ENCODE data around the gene DDN. TPM values are rescaled to one million over a fixed set of nuclear protein-coding genes. Genes with fewer than 3 reads are reported as not detected.
A peak's percentile ranks its signal among the peaks of the same experiment; 100 is the strongest.

DDN gene
- total RNA-seq, 4 donors from 2014 or later, result 0.27 to 0.28 TPM; not detected in 2

DNA sequence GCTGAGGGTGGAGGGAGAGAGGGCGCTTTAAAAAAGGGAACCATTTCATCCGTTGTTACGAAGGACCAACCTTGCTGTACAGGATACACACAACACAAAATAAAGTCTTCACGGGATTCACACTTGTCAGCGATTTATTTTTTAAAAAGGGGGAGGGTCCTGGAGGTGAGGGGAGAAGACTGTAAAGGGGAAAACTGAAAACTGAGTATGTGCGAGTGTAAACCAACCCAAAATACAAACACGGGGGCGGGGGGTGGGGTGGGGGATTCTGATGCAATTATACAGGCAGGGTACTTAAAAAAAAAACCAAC is 19.9 kb upstream of the DDN start:
- H3K27ac ChIP-seq, result peak overlapping the region; percentile 80 to 95 (median 92)
- peaks cover 0 to 21% (median 2%) of the 10 kb centered on the region in 4 donors for H3K4me1 ChIP-seq
- H3K27me3 ChIP-seq, result no peaks in the 10 kb centered on the region
- H3K9me3 ChIP-seq, result no peaks in the 10 kb centered on the region
- peaks cover 0 to 31% (median 0%) of the 10 kb centered on the region in 3 donors for H3K36me3 ChIP-seq
- DNase-seq, result no peak
- TF ChIP-seq POLR2A (IDR thresholded peaks at IDR 0.05), result no peak
- TF ChIP-seq, protein P1, sequence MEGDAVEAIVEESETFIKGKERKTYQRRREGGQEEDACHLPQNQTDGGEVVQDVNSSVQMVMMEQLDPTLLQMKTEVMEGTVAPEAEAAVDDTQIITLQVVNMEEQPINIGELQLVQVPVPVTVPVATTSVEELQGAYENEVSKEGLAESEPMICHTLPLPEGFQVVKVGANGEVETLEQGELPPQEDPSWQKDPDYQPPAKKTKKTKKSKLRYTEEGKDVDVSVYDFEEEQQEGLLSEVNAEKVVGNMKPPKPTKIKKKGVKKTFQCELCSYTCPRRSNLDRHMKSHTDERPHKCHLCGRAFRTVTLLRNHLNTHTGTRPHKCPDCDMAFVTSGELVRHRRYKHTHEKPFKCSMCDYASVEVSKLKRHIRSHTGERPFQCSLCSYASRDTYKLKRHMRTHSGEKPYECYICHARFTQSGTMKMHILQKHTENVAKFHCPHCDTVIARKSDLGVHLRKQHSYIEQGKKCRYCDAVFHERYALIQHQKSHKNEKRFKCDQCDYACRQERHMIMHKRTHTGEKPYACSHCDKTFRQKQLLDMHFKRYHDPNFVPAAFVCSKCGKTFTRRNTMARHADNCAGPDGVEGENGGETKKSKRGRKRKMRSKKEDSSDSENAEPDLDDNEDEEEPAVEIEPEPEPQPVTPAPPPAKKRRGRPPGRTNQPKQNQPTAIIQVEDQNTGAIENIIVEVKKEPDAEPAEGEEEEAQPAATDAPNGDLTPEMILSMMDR (IDR thresholded peaks at IDR 0.05), result no peak
- peak overlapping the region; percentile 57 to 89 (median 79) for H3K4me3 ChIP-seq

DNA sequence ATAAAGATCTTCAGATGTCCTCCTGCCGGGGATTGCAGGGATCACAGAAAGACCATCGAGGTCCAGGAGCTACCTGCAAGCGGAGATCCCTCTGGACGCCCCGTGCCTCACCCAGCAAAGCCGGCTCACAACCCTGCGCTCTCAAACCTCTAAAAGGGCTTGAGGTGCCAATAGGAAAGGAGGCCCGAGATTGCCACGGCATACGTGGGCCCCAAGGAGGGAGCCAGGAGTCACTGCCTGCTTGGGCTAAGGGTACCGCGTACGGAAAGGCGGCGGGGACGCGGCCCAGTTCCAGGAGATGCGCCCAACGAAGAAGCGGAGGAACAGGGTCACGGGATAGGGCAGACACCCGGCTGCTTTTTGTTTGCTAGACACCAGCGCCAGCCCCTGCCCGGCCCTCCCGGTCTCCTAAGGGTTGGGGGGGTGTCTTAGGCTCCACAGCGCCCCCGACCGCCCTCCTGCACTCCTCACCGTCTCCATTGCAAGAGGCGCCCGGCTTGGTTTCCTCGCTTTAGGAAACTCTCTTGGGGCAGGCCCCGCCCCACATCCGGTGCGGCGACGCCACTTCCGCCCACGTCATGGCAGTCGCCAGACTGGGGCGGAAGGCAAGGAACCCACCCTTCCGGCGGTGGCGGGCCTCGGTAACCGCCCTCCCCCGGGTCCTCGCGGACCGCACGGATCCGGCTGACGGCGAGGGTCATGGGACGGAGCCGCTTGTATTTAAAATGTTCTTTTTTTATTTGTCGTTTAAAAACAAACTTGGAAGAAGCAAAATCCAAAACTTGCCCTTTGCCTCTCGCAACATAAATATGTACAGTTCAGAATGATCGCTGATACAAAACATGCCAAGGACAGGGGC is 19.3 kb upstream of the DDN start, which contains the start of gene PRKAG1:
Gene PRKAG1 (minus strand): TSS at position 516 of the 859 bp plus-strand sequence. CDS start 36 bp downstream, at position 480.
- H3K27me3 ChIP-seq, result no peaks in the 10 kb centered on the region
- no peaks in the 10 kb centered on the region for H3K9me3 ChIP-seq
- peak within 1 kb of the TSS; percentile 80 to 95 (median 92) for H3K27ac ChIP-seq
- peak; percentile 87 to 93 for TF ChIP-seq POLR2A (IDR thresholded peaks at IDR 0.05)
- TF ChIP-seq, protein P1 (IDR thresholded peaks at IDR 0.05), result peak; percentile 29 to 47 (median 38)
- H3K4me3 ChIP-seq, result peak within 1 kb of the TSS; percentile 57 to 89 (median 79)
- peaks cover 0 to 21% (median 2%) of the 10 kb centered on the region in 4 donors for H3K4me1 ChIP-seq
- peak; percentile 97 to 98 (median 97) for DNase-seq
- H3K36me3 ChIP-seq, result peaks cover 0 to 25% (median 0%) of the 10 kb centered on the region in 3 donors

DNA sequence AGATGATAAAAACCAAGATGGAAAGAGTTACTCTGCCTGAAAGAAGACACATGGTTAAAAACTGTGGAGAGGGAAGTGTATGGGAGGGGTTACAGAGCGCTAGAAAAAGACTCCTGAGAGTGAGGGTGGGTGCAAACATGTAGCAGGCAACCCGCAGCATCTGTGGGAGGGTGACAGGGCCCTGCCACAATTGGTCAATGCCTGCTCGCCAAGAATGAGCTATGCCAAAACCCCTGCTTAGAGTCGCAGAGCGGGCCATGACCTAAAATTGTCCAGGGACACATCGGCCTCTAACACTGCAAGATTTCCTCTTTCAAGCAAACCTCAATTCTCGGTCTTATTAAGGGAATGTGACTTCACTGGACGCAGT is 18.7 kb upstream of the DDN start:
- Histone ChIP-seq H3K9me3 (no peaks in the 10 kb centered on the region), H3K4me3 (peak overlapping the region; percentile 57 to 89 (median 79)), H3K36me3 (peaks cover 0 to 22% (median 0%) of the 10 kb centered on the region in 3 donors), H3K27me3 (no peaks in the 10 kb centered on the region), H3K4me1 (peaks cover 0 to 21% (median 2%) of the 10 kb centered on the region in 4 donors), H3K27ac (peak overlapping the region; percentile 80 to 95 (median 92))
- no peak for TF ChIP-seq POLR2A (IDR thresholded peaks at IDR 0.05)
- TF ChIP-seq, protein P1 (IDR thresholded peaks at IDR 0.05), result no peak
- DNase-seq, result peak in 1 of 3 donors; percentile 53

DNA sequence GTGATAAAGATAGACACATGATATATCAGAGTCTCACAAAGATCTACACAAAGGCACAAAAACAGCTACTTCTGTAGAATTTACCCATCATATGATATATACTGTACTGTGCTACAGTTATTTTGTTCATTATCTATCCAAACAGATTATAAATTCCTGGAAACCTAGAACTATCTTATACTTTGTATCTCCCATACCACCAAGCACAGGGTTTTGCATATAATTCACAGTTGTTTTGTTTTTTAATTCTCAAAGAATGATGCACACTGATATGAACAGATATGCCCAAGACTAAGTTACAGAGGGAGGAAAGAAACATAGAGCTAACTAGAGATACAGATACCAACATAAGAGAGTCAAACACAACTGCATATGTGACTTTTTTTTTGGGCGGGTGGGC is 16.0 kb upstream of the DDN start:
- peaks cover 0 to 30% (median 0%) of the 10 kb centered on the region in 3 donors for H3K36me3 ChIP-seq
- TF ChIP-seq, protein P1 (IDR thresholded peaks at IDR 0.05), result no peak
- TF ChIP-seq POLR2A (IDR thresholded peaks at IDR 0.05), result no peak
- no peak overlapping the region for H3K4me3 ChIP-seq
- H3K9me3 ChIP-seq, result no peaks in the 10 kb centered on the region
- H3K27ac ChIP-seq, result no peak overlapping the region
- no peaks in the 10 kb centered on the region for H3K27me3 ChIP-seq
- DNase-seq, result no peak
- peaks cover 0 to 21% (median 2%) of the 10 kb centered on the region in 4 donors for H3K4me1 ChIP-seq

DNA sequence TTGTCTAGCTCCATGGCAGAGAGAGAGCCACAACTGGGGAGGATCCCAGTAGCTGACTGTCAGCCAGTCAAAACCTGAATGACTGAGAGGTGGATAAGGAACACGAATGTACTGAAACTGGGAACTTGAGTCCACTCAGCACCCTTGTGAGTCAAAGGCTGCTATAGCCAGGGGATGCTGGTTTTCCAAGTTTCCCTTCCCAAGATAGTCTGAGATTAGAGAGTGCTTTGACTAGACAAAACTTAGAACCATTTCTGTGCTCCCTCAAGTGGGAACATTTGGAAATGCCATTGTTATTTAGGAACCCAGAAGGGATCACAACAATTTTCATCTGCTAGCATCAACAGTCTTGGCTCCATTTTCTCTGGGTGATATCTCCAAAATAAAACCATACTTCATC is 15.4 kb upstream of the DDN start:
- peaks cover 0 to 30% (median 0%) of the 10 kb centered on the region in 3 donors for H3K36me3 ChIP-seq
- H3K4me3 ChIP-seq, result no peak overlapping the region
- no peak overlapping the region for H3K27ac ChIP-seq
- no peak for DNase-seq
- no peak for TF ChIP-seq POLR2A (IDR thresholded peaks at IDR 0.05)
- TF ChIP-seq, protein P1 (IDR thresholded peaks at IDR 0.05), result no peak
- H3K27me3 ChIP-seq, result no peaks in the 10 kb centered on the region
- no peaks in the 10 kb centered on the region for H3K9me3 ChIP-seq
- peaks cover 0 to 18% (median 2%) of the 10 kb centered on the region in 4 donors for H3K4me1 ChIP-seq

Data from Peyer's patch (tissue), 4 donors.